GM12891 (cell line): ENCODE results near the gene SLC39A2.

ENCODE experiments used
- POLR2A ChIP-seq: IDR thresholded peaks from 2 replicates; pipeline ENCODE4 v1.6.1; 2011; ENCODE audit warnings: low read depth, low read length, control low read depth
- TAF1 ChIP-seq: IDR thresholded peaks from 2 replicates; pipeline ENCODE4 v1.6.1; 2011; ENCODE audit warnings: low read depth, low read length, control low read depth

DNA sequence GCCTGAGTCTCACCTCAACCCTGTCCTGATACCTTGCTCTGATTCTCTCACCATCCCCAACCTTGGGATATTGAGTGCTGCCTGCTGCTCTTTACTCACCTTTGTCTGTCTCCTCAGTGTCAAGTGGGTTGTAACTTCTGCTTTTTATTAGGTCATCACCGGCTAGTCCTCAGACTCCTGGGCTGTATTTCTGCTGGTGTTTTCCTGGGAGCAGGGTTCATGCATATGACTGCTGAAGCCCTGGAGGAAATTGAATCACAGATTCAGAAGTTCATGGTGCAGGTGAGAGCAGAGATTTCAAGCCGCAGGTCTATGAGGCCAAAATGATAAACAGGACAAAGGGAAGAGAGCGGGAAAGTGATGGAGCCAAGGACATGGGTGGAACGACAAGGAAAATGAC is 498 bp downstream of the SLC39A2 start:
- TF ChIP-seq POLR2A = no peak
- no peak for TF ChIP-seq TAF1
